AG04450 (cell line): ENCODE measurements around the gene POLDIP2. TPM values are rescaled to one million over a fixed set of nuclear protein-coding genes. Genes with fewer than 3 reads are reported as not detected.

Experiments
- CTCF ChIA-PET: fragments of 300-600, 350-600 bp; formaldehyde crosslinking; extraction: SDS; loops from one replicate; lab custom pipeline; 2022; ENCODE audit warnings: antibody characterized with exemption, inconsistent platforms; lab: Charles Lee
- POLR2A ChIA-PET: fragments of 350-600 bp; formaldehyde crosslinking; extraction: SDS; loops from one replicate; lab custom pipeline; 2021; ENCODE audit warnings: antibody characterized with exemption, inconsistent platforms; lab: Yijun Ruan, JAX
- DNase-seq: peaks from one replicate; pipeline ENCODE4 v3.0.0-alpha.2; 2011; ENCODE audit warnings: low read depth, low spot score
- H3K27ac ChIP-seq: one replicate; pipeline ENCODE4 v1.5.1; 2012; ENCODE audit warnings: low read depth, low read length, control low read depth
- H3K27me3 ChIP-seq: one replicate; pipeline ENCODE4 v1.6.0; 2012; ENCODE audit warnings: low read length; ENCODE audit not compliant: control insufficient read depth, insufficient read depth
- H3K4me3 ChIP-seq: 2 replicates; pipeline ENCODE4 v1.5.1; 2011; ENCODE audit warnings: mild to moderate bottlenecking, low read depth, low read length, control low read depth
- H3K9me3 ChIP-seq: 2 replicates; pipeline ENCODE4 v1.5.1; 2012; ENCODE audit warnings: low read length; ENCODE audit not compliant: control insufficient read depth, insufficient read depth
- CTCF ChIP-seq: IDR thresholded peaks from 2 replicates; pipeline ENCODE4 v1.5.1; 2011; ENCODE audit warnings: low read depth, low read length, control low read depth, inconsistent platforms
- polyA plus RNA-seq: library from polyadenylated mRNA; depleted of rRNA; stranded (reverse); fragments of >200 nt; gene quantifications from 2 replicates; pipeline ENCODE4 v1.2.3, GENCODE V29; 2011

Gene POLDIP2
- polyA plus RNA-seq, 1 experiment = 84.7 TPM

GRCh38 chr17:28404461-28404811, 47.1 kb upstream of the POLDIP2 start:
- TF ChIP-seq CTCF = no peak
- no peak overlapping the region for H3K27ac ChIP-seq
- no peak overlapping the region for H3K4me3 ChIP-seq
- peaks cover 2% of the 10 kb centered on the region for H3K27me3 ChIP-seq
- CTCF ChIA-PET = interaction anchor here (6.2 kb wide), 1 partner anchor 13 kb away, joined by 39 read pairs; no protein-coding TSS in a partner anchor
- POLR2A ChIA-PET = interaction anchor here (1.1 to 1.8 kb wide), 2 partner anchors 33 to 47 kb away, joined by 3 to 6 read pairs; partner anchors contain the start of genes POLDIP2 and SARM1
- DNase-seq = no peak
- H3K9me3 ChIP-seq = no peaks in the 10 kb centered on the region

GRCh38 chr17:28404007-28404406, 46.7 kb upstream of the POLDIP2 start:
- DNase-seq = no peak
- ChIA-PET POLR2A (interaction anchor here (1.1 kb wide), 1 partner anchor 33 kb away, joined by 3 read pairs; the partner anchor contains the start of gene SARM1), CTCF (interaction anchor here (6.2 kb wide), 1 partner anchor 13 kb away, joined by 39 read pairs; no protein-coding TSS in a partner anchor)
- TF ChIP-seq CTCF = no peak
- Histone ChIP-seq H3K27ac (no peak overlapping the region), H3K4me3 (no peak overlapping the region), H3K27me3 (no peaks in the 10 kb centered on the region), H3K9me3 (no peaks in the 10 kb centered on the region)

- ChIA-PET CTCF (no interaction called here), POLR2A (no interaction called here)
- Histone ChIP-seq H3K27me3 (no peaks in the 10 kb centered on the region), H3K4me3 (no peak overlapping the region), H3K9me3 (no peaks in the 10 kb centered on the region), H3K27ac (no peak overlapping the region)
- no peak for TF ChIP-seq CTCF
- DNase-seq = no peak
These were observed 45.5 kb upstream of the POLDIP2 start for GRCh38 chr17:28402844-28403243.

GRCh38 chr17:28402224-28402630, 44.9 kb upstream of the POLDIP2 start:
- no peaks in the 10 kb centered on the region for H3K9me3 ChIP-seq
- H3K4me3 ChIP-seq = no peak overlapping the region
- no peak overlapping the region for H3K27ac ChIP-seq
- no peak for DNase-seq
- TF ChIP-seq CTCF = no peak
- H3K27me3 ChIP-seq = no peaks in the 10 kb centered on the region
- ChIA-PET CTCF (interaction anchor here (1.2 kb wide), 1 partner anchor 139 kb away, joined by 3 read pairs; no protein-coding TSS in a partner anchor), POLR2A (no interaction called here)

GRCh38 chr17:28399808-28400207, 42.5 kb upstream of the POLDIP2 start:
- no peak overlapping the region for H3K4me3 ChIP-seq
- no peak overlapping the region for H3K27ac ChIP-seq
- no peak for DNase-seq
- TF ChIP-seq CTCF = no peak
- ChIA-PET CTCF (interaction anchor here (0.5 kb wide), 1 partner anchor 85 kb away, joined by 3 read pairs; no protein-coding TSS in a partner anchor), POLR2A (no interaction called here)
- no peaks in the 10 kb centered on the region for H3K27me3 ChIP-seq
- no peaks in the 10 kb centered on the region for H3K9me3 ChIP-seq
